HG02763 (cell line): ENCODE data around the gene RASGRP1.

ENCODE experiments used
- ATAC-seq: cut with Tn5 transposase; IDR thresholded peaks from one replicate; pipeline ENCODE4 v1.9.1; 2021; ENCODE audit warnings: mild to moderate bottlenecking, moderate library complexity; ENCODE audit not compliant: unreplicated experiment

Gene RASGRP1

DNA sequence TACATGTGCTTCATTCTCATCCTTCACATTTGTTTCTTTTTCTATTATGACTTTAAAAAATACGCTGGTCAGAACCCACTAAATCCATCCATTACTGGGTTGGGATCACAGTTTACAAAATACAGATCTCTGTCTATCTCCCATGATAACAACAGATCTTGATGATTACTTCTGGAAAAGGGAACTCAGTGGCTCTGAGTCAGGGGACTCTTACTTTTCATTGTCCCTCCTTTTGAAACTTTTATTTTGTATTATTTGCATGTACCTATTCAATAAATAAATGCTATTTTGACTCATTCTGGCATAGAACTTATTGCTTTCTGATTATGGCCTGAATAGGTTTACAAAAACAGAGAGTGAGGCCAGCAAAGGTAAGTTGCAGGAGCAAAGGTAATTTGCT is 11.6 kb upstream of the RASGRP1 start:
- ATAC-seq = no peak

- ATAC-seq = no peak
Observed at GRCh38 chr15:38565287-38565670, 665 bp upstream of the RASGRP1 start.

DNA sequence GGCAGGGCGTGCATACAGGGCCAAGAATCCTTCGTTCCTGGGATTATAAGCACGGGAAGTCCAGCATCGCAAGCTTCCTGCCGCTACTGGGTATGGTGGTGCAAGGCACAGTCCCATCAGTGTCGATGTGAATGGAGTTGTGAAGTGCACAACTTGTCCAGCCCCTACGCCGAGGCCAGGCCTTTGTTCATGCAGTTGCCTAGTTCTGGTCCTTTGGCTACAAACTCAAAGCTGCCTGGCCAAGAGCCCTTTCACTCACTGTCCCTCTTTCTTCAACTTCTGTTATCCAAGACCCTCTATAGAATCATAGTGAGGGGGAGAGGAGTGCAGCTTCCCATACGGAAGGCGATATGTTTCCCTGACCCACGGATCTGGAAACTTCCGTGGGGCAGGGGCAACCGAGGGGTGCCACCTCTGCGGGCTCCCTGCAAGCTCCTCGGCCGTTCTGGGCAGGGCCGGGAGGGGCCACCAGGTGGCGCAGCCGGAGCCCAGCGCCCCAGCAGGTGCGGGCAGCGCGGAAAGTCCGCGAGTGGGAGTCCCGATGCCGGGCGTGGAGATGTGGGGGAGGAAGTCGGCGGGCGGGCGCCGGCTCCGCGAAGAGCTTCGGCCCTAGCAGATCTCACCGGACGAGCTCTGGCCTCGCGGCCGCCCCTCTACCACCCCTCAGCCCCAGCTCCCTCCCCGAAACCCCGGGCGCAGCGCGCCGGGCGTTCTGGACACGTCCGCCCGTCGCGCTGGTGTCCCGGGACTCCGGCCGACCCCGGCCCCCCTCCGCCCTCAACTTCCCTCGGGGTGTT is 693 bp downstream of the RASGRP1 start:
- peak; percentile 62 for ATAC-seq

- ATAC-seq = no peak
Observed at GRCh38 chr15:38562278-38562677, 2.3 kb downstream of the RASGRP1 start.

DNA sequence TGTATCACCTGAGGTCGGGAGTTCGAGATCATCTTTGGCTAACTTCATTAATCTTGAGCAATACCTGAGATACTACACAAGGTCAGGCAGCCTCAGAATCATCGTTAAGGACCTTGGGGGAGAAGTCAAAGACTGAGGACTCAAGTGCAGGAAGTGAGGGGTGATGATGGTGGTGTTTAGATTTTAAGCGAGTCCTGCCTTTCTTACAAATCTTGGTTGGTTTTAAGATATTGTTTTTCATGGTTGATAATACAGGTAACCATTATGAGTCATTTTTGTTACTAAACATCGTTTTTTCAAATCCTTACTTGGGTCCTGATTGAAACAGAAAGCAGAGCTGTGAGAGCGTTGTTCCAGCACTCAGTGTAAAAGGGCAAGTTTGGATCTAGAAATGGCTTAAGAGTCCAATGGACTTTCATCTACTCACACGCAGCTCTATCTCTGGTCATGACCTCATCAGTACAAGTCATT is 4.1 kb downstream of the RASGRP1 start:
- ATAC-seq = no peak

GRCh38 chr15:38559636-38560307 is 4.8 kb downstream of the RASGRP1 start:
- no peak for ATAC-seq

GRCh38 chr15:38559131-38559530 is 5.5 kb downstream of the RASGRP1 start:
- no peak for ATAC-seq

GRCh38 chr15:38558372-38559059 is 6.1 kb downstream of the RASGRP1 start:
- ATAC-seq = no peak

DNA sequence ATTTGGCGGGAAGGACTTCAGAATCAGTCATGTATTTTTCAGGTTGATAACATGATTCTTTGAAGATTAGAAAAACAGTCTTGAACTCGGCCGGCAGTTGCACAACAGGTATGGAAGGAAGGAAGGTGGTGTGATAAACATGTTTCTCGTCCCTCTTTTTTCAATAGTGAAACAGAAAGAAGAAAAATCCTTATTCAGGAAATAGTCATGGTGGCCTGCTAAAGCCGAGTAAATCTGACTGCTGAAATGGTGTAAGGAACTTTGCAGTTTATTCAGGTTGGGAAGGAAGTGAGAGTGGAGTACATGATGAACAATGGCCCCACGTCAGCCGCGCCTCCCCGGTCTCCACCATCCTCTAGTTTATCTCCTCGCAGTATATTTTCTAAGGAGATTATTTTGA is 6.7 kb downstream of the RASGRP1 start:
- ATAC-seq = no peak

DNA sequence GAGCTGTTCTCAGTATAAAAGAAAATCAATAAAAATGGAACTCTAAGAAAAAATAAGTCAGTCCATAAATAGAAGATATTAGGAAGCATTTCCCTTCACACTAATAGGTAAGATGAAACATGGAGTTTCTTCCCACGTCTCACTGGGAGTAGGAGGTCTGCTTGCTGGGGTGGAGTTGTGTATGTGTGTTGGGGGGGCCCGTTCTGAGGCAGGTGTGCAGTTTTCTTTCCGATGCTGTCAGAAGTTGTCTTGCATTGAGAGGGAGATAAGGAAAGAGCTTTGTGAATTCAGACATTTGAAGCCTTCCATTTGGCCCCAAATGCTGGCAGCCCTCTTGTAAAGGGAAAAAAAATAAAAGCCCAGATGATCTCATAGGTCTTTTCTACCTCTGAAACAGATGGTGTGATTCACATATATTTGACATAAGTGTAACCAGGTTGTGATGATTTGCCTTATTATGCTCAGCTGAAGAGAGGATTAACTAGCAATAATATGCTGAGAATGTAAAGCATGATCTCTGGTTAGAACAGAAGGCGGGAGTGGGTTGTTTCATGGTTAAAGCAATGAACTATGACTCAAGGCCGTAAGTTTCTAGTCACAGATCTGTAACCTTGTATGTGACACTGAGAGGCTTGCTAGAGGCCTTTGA is 8.8 kb downstream of the RASGRP1 start:
- ATAC-seq = no peak

- ATAC-seq = peak; percentile 76
Observed at GRCh38 chr15:38554354-38554753, 10.3 kb downstream of the RASGRP1 start.

DNA sequence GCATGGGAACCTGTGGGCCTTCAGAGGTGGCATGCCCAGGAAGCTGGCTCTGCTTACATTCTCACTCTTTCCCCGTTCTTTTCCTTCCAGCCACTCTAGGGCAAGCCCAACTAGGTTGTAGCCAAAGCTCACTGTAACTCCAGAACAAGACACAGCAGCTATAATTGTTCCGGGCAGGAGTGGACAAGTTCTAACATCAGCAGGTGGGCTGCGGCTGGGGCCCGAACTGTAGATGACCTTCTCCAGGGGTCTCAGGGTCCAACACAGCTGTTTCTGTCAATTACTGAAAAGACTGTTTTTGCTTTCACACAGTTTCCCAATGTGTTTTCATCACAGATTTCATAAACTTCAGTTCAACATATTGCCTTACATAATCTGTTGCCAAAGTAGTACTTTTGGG is 11.5 kb downstream of the RASGRP1 start:
- no peak for ATAC-seq

DNA sequence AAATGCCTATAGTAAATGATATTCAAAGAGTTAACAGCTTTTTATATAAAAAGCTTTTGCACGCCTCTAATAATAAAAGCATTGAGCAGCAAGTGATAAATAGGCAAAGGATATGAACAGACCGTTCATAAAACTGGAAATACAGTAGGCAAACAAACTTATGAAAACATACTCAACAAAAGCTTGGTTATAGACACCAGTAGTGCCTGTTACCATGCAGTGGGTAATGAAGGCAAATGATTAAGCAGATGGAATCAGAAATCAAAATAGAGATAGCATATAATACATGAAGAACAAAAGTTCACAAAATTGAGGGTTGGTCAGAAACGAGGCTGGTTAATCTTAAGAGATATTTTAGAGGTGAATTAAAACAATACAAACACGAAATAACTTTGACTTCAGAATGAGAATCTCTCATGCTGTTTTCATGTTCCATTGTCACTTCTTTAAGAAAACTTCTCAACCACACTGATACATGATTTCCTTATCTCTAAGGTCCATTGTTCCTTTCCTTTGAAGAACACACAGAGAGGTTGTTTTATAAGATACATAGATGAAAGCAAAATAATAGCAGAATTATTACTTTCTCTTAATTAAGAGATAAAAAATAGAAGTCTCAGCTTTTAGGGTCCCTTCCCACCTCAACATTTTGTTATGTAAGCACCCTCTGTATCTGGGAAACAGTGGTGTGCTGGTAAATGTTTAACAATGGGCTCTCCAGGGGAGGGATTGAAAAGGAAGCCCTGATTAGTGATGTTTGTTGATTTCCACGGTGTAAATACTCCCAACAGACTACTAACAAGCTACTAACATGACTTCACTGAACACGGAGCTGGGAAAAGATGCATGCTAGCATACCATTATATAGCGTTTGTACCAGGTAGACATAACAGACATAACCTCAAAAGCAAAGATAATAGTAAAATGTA is 12.6 kb downstream of the RASGRP1 start:
- ATAC-seq = no peak

- ATAC-seq = no peak
Observed at GRCh38 chr15:38549222-38549621, 15.4 kb downstream of the RASGRP1 start.

DNA sequence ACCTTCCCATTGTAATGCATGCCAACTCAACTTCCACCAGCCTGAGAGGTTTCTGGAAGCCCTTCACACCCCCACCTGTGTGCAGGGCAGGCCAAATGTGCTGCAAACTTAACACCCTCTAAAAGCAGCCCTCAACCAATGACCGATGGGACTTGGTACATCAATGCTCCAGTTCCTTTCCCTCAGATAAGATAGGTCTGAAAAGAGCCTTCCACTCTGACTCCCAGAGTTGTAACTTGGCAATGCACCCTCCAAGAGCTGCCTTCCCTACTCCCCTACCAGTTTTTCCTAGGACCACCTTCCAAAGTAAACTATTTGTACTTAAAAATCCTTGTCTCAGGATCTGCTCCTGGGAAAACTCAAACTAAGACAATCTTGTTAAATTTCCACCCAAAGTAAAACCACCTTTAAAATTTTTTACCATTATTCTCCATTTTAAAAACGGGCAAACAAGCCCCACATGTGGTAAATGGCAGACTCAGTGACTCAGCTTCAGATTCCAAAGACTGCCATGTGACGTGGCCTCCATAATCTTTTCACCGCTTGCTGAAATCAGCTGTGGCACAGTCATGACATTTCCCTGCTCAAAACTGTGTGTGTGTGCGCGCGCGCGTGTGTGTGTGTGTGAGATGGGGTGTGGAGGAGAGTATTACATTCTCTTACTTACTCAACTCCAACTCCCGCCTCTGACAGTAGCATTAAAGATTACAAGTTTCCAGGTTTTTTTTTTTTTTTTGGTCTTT is 17.2 kb downstream of the RASGRP1 start:
- no peak for ATAC-seq

DNA sequence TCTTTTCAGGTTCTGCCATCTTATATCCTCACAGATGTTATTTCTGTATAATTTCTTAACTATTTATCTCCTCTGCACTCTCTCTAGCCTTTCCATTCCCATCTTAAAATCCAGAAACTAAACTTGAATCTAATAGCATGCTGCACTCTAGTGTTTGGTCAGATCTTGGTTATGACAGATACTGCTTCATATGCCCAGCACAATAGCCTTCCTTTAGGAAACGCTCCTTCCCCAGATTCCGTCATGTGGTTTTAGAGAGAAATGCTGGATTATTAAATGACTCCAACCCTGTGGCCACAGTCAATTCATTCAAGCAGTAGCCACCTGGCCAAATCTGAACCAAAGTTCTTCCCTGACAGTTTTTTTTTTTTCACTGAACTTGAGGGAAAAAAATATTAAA is 19.4 kb downstream of the RASGRP1 start:
- no peak for ATAC-seq

GRCh38 chr15:38541026-38541425 is 23.6 kb downstream of the RASGRP1 start:
- no peak for ATAC-seq

DNA sequence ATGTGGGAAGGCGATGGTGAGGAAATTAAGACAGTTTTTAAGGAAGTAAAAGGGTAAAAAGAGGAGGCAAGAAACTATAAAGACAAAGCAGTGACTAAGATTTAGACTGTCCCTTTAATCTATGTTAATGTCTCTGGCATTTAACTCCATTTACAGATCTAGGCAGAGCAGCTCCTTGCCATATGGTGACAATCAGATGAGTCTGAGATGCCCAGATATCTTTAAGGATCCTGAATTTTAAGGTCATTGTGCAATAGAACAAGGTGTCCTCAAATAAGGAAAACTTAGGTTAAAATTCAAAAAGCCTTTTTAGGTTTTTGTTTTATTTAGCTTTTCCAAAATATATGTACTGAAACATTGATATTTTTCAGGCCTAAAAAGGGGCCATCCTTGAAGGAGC is 24.1 kb downstream of the RASGRP1 start:
- no peak for ATAC-seq

DNA sequence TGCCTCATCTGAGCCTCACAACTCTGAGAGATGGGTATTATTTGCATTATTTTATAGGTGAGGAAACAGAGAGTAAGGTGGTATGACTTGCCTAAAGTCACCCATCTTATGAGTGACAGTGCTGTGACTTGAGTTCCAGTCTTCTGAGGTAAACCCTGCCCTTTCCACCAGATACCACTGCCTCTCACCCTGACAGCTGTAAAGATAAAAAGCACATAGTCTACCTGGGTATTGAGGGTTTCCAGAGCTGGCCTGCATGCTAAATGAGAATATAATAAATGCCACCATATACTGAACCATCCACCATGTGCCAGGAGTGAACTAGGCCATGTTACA is 25.6 kb downstream of the RASGRP1 start:
- no peak for ATAC-seq
